ENCODE results near the gene UBTF. TPM values are rescaled to one million over a fixed set of nuclear protein-coding genes. Genes with fewer than 3 reads are reported as not detected.

The UBTF gene
- total and polyA plus RNA-seq, 9 of the 15 experiments (the other 6 are each of a cell fraction or from before 2014, with no cell fraction given): 1.2 to 113 (median 83.6) TPM

DNA sequence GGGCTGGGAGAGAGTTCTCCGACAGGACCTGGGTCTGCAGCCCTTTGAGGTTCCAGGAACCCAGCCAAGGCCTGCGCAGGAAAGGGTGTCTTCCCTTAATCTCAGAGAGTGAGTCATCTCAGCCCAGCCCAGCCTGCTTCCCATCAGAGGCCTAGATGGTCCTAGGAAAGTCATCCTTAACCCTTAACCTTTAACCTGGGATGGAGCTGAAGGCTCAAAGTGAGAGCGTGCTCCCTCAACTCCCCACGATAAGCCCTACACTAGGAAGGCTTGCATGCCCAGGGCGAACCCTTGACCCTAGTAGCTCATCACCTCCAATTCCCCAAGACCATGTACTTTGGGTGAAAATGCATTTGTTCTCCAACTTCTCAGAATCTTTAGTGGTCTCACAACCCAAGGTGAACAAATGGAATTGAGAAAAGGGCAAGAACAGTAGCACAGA, 15.0 kb downstream of the UBTF start (continued):
- TF ChIP-seq, protein P1, sequence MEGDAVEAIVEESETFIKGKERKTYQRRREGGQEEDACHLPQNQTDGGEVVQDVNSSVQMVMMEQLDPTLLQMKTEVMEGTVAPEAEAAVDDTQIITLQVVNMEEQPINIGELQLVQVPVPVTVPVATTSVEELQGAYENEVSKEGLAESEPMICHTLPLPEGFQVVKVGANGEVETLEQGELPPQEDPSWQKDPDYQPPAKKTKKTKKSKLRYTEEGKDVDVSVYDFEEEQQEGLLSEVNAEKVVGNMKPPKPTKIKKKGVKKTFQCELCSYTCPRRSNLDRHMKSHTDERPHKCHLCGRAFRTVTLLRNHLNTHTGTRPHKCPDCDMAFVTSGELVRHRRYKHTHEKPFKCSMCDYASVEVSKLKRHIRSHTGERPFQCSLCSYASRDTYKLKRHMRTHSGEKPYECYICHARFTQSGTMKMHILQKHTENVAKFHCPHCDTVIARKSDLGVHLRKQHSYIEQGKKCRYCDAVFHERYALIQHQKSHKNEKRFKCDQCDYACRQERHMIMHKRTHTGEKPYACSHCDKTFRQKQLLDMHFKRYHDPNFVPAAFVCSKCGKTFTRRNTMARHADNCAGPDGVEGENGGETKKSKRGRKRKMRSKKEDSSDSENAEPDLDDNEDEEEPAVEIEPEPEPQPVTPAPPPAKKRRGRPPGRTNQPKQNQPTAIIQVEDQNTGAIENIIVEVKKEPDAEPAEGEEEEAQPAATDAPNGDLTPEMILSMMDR (IDR thresholded peaks at IDR 0.05 in 2 of 3, conservative IDR thresholded peaks at IDR 0.05 in 1 of 3; ENCODE audit: insufficient read depth in 2 of 3, low read depth in 1 of 3, low read length in 3 of 3): no peak
- TF ChIP-seq, protein P2, sequence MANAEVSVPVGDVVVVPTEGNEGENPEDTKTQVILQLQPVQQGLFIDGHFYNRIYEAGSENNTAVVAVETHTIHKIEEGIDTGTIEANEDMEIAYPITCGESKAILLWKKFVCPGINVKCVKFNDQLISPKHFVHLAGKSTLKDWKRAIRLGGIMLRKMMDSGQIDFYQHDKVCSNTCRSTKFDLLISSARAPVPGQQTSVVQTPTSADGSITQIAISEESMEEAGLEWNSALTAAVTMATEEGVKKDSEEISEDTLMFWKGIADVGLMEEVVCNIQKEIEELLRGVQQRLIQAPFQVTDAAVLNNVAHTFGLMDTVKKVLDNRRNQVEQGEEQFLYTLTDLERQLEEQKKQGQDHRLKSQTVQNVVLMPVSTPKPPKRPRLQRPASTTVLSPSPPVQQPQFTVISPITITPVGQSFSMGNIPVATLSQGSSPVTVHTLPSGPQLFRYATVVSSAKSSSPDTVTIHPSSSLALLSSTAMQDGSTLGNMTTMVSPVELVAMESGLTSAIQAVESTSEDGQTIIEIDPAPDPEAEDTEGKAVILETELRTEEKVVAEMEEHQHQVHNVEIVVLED (CRISPR knock-in tag; IDR thresholded peaks at IDR 0.05): no peak
- TF ChIP-seq, protein P3, sequence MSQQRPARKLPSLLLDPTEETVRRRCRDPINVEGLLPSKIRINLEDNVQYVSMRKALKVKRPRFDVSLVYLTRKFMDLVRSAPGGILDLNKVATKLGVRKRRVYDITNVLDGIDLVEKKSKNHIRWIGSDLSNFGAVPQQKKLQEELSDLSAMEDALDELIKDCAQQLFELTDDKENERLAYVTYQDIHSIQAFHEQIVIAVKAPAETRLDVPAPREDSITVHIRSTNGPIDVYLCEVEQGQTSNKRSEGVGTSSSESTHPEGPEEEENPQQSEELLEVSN (IDR thresholded peaks at IDR 0.05; ENCODE audit: borderline replicate concordance in 1 of 2, extremely low read depth in 1 of 2, insufficient read depth in 1 of 2, insufficient read length in 1 of 2, low read depth in 1 of 2, low read length in 1 of 2, poor library complexity in 1 of 2, severe bottlenecking in 1 of 2): no peak
- TF ChIP-seq, protein P4, sequence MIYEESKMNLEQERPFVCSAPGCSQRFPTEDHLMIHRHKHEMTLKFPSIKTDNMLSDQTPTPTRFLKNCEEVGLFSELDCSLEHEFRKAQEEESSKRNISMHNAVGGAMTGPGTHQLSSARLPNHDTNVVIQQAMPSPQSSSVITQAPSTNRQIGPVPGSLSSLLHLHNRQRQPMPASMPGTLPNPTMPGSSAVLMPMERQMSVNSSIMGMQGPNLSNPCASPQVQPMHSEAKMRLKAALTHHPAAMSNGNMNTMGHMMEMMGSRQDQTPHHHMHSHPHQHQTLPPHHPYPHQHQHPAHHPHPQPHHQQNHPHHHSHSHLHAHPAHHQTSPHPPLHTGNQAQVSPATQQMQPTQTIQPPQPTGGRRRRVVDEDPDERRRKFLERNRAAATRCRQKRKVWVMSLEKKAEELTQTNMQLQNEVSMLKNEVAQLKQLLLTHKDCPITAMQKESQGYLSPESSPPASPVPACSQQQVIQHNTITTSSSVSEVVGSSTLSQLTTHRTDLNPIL (CRISPR knock-in tag; IDR thresholded peaks at IDR 0.05): no peak
- TF ChIP-seq TRIM24 (IDR thresholded peaks at IDR 0.05): no peak
- peak; percentile 94 for TF ChIP-seq FOSL1 (tag; conservative IDR thresholded peaks at IDR 0.05)
- TF ChIP-seq, protein P5, sequence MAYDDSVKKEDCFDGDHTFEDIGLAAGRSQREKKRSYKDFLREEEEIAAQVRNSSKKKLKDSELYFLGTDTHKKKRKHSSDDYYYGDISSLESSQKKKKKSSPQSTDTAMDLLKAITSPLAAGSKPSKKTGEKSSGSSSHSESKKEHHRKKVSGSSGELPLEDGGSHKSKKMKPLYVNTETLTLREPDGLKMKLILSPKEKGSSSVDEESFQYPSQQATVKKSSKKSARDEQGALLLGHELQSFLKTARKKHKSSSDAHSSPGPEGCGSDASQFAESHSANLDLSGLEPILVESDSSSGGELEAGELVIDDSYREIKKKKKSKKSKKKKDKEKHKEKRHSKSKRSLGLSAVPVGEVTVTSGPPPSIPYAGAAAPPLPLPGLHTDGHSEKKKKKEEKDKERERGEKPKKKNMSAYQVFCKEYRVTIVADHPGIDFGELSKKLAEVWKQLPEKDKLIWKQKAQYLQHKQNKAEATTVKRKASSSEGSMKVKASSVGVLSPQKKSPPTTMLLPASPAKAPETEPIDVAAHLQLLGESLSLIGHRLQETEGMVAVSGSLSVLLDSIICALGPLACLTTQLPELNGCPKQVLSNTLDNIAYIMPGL (CRISPR knock-in tag; IDR thresholded peaks at IDR 0.05): no peak
- TF ChIP-seq, protein P6, sequence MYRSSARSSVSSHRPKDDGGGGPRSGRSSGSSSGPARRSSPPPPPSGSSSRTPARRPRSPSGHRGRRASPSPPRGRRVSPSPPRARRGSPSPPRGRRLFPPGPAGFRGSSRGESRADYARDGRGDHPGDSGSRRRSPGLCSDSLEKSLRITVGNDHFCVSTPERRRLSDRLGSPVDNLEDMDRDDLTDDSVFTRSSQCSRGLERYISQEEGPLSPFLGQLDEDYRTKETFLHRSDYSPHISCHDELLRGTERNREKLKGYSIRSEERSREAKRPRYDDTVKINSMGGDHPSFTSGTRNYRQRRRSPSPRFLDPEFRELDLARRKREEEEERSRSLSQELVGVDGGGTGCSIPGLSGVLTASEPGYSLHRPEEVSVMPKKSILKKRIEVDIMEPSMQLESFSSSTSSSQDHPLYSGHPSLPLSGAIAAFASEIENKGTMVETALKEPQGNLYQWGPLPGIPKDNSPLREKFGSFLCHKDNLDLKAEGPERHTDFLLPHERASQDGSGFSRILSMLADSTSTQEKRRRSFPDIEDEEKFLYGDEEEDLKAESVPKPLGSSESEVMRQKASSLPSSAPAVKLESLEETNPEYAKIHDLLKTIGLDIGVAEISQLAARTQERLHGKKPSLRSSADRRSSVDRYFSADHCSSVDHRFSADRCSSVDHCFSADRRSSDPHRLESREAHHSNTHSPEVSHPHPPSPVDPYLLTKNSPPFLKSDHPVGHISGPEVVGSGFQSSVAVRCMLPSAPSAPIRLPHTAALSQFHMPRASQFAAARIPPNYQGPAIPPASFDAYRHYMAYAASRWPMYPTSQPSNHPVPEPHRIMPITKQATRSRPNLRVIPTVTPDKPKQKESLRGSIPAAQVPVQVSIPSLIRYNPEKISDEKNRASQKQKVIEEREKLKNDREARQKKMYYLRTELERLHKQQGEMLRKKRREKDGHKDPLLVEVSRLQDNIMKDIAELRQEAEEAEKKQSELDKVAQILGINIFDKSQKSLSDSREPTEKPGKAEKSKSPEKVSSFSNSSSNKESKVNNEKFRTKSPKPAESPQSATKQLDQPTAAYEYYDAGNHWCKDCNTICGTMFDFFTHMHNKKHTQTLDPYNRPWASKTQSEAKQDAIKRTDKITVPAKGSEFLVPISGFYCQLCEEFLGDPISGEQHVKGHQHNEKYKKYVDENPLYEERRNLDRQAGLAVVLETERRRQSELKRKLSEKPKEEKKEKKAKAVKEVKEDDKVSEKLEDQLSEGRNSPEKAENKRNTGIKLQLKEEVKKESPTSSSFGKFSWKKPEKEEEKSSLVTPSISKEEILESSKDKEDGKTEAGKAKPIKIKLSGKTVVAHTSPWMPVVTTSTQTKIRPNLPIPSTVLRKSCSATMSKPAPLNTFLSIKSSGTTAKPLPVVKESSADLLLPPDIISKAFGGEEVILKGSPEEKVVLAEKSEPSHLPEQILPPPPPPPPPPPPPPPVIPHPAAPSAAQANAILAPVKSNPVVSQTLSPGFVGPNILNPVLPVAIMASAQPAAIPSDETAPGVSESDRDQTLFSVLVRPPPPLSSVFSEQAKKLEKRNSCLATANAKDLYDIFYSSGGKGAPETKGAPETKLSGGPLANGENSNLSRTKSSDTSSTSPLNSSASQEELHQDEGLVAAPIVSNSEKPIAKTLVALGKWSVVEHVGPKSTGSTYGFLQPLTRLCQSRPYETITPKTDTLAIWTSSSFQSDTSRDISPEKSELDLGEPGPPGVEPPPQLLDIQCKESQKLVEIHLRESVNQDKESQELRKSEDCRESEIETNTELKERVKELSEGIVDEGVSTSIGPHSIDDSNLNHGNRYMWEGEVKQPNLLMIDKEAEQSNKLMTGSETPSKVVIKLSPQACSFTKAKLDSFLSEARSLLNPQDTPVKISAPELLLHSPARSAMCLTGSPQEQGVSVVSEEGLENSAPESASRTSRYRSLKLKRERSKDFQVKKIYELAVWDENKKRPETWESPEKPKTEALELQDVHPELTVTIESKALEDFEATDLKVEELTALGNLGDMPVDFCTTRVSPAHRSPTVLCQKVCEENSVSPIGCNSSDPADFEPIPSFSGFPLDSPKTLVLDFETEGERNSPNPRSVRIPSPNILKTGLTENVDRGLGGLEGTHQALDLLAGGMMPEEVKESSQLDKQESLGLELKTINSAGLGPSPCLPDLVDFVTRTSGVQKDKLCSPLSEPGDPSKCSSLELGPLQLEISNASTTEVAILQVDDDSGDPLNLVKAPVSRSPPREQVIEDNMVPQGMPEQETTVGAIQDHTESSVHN (IDR thresholded peaks at IDR 0.05; ENCODE audit: borderline replicate concordance in 1 of 2, low read depth in 1 of 2): no peak

Measured in K562 (cell line).